NT2/D1 (cell line): ENCODE measurements around the gene SCAF8.

Experiments used
- YY1 ChIP-seq: IDR thresholded peaks from 2 replicates; pipeline ENCODE4 v1.6.1; 2011; ENCODE audit not compliant: insufficient read length, insufficient read depth
- ZNF274 ChIP-seq: IDR thresholded peaks from 2 replicates; pipeline ENCODE4 v1.6.1; 2011; ENCODE audit warnings: mild to moderate bottlenecking, low read depth, low read length

DNA sequence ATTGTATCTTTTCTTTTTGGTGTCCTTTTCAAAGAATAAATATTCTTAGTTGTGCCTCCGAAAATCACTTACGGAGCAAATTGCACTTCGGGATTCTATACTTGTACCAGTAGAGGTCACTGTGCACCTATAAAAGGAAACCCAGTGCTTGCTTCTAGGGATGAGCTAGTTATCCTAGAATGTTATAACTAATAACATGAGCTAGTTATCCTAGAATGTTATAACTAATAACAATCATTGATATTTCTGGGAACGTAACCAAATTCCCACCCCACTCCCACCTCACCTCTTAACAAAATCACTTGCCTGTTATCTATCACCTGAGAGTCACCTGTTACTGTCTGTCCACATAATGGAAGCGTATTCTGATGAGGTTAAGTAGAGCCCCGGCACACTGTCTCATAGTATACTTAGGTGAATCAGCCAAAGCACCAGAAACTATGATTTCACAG, 135.0 kb downstream of the SCAF8 start:
- TF ChIP-seq YY1 (no peak), ZNF274 (no peak)
